GM12874 (cell line): Measurements from ENCODE around the gene ZNF729.

ENCODE experiments used
- TF ChIP-seq, protein P1 (sequence below): IDR thresholded peaks from 2 replicates; pipeline ENCODE4 v1.5.1; 2011; ENCODE audit warnings: low read depth, mild to moderate bottlenecking, control low read depth, low read length, moderate library complexity; ENCODE audit not compliant: insufficient read depth

The ZNF729 gene

DNA sequence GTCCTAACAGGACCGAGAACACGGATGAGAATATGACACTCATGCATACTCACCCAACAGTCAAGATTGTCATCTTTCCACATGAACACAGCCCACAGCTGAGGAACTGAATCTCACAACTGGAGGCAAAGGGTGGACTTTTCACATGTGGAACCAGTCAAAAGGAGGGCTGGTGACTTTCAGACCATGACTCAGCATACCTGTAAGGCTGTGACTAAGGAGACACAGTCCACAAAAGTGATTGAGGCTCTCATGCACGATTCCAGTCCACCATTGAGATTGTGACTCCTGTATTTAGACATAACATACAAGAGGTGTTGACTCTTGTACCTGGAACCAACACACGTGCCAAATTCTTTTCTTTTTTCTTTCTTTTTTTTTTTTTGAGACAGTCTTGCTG lies 40.0 kb downstream of the ZNF729 start:
- TF ChIP-seq, protein P1, sequence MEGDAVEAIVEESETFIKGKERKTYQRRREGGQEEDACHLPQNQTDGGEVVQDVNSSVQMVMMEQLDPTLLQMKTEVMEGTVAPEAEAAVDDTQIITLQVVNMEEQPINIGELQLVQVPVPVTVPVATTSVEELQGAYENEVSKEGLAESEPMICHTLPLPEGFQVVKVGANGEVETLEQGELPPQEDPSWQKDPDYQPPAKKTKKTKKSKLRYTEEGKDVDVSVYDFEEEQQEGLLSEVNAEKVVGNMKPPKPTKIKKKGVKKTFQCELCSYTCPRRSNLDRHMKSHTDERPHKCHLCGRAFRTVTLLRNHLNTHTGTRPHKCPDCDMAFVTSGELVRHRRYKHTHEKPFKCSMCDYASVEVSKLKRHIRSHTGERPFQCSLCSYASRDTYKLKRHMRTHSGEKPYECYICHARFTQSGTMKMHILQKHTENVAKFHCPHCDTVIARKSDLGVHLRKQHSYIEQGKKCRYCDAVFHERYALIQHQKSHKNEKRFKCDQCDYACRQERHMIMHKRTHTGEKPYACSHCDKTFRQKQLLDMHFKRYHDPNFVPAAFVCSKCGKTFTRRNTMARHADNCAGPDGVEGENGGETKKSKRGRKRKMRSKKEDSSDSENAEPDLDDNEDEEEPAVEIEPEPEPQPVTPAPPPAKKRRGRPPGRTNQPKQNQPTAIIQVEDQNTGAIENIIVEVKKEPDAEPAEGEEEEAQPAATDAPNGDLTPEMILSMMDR, result no peak

GRCh38 chr19:22327321-22327720 lies 41.1 kb downstream of the ZNF729 start:
- TF ChIP-seq, protein P1, result no peak

- TF ChIP-seq, protein P1, result no peak
Measured at GRCh38 chr19:22331521-22331920, 45.3 kb downstream of the ZNF729 start.

DNA sequence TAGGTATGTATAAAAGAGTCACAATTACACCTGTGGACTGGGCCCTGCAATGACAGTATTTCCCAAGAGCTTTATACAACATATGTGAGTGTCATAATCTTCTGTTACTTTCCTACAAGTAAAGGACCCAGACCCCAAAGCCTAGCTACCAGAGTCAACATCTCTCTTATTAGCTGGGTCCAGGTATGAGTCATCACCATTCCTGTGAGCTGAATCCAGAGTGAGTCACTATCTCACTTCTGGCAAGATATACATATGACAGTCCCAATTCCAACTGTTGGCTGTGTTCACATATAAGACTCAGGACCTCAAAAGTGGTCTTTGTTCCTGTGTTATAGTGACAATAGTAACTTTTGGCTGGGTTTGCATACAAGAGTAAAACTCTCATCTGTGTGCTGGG lies 46.7 kb downstream of the ZNF729 start:
- TF ChIP-seq, protein P1, result no peak

GRCh38 chr19:22335716-22336115 lies 49.5 kb downstream of the ZNF729 start:
- TF ChIP-seq, protein P1, result no peak

DNA sequence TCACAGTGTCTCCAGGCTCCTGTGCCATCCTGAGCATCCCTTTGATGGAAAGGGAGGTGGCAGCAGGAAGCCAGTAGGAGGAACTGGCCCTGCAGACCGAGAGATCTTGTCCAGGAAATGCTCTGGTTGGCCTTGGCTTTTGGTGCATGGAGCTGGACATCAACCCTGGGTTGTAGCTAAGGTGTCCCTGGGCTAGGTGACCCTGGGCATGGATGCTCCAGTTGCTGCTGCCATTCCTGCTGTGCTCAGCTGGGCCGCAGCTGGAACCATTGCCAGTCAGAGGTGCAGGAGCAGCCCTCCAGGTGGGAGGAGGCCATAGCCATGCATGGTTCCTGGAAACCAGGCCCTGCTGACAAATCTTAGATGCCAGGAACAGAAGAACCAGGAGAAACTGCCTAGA lies 68.4 kb downstream of the ZNF729 start:
- TF ChIP-seq, protein P1, result no peak
